Ectodermal cell (in vitro differentiated cells): ENCODE measurements around the gene KIRREL3.

Source experiments
- H3K27ac ChIP-seq: 2 replicates; pipeline ENCODE4 v1.7.0; 2013; ENCODE audit warnings: mild to moderate bottlenecking, low read depth, low read length; ENCODE audit not compliant: insufficient read depth, poor library complexity, severe bottlenecking
- H3K27me3 ChIP-seq: 2 replicates; pipeline ENCODE4 v1.7.0; 2013; ENCODE audit warnings: mild to moderate bottlenecking, low read length; ENCODE audit not compliant: insufficient read depth, control insufficient read depth, poor library complexity, severe bottlenecking
- H3K36me3 ChIP-seq: one replicate; pipeline ENCODE4 v1.7.0; 2013; ENCODE audit warnings: low read length; ENCODE audit not compliant: control insufficient read depth, insufficient read depth
- H3K4me1 ChIP-seq: one replicate; pipeline ENCODE4 v1.7.0; 2013; ENCODE audit warnings: low read length; ENCODE audit not compliant: control insufficient read depth, insufficient read depth
- H3K4me3 ChIP-seq: 2 replicates; pipeline ENCODE4 v1.7.0; 2013; ENCODE audit warnings: low read depth, low read length, control low read depth; ENCODE audit not compliant: insufficient read depth
- H3K9me3 ChIP-seq: 2 replicates; pipeline ENCODE4 v1.7.0; 2013; ENCODE audit warnings: mild to moderate bottlenecking, low read length, moderate library complexity; ENCODE audit not compliant: control insufficient read depth
- WGBS, 2 experiments: methylation state at CpG; one replicate each; pipeline ENCODE4 v1.1.7; 2013; ENCODE audit warnings: missing lambda C conversion rate in 2 of 2; 5-methylcytosine and 5-hydroxymethylcytosine counted together

The KIRREL3 gene

GRCh38 chr11:126421271-126421671 lies 579.3 kb downstream of the KIRREL3 start:
- H3K27me3 ChIP-seq = peaks cover 6% of the 10 kb centered on the region
- H3K36me3 ChIP-seq = no peaks in the 10 kb centered on the region
- no peak overlapping the region for H3K27ac ChIP-seq
- peaks cover 4% of the 10 kb centered on the region for H3K4me1 ChIP-seq
- WGBS, 2 experiments = 91% methylated on average over 13 of the region's 13 CpGs
- H3K4me3 ChIP-seq = no peak overlapping the region
- no peaks in the 10 kb centered on the region for H3K9me3 ChIP-seq

- H3K36me3 ChIP-seq = no peaks in the 10 kb centered on the region
- WGBS, 2 experiments = 89 to 95% methylated on average over 3 to 4 of the region's 6 CpGs
- no peak overlapping the region for H3K27ac ChIP-seq
- no peaks in the 10 kb centered on the region for H3K9me3 ChIP-seq
- H3K4me3 ChIP-seq = no peak overlapping the region
- peaks cover 4% of the 10 kb centered on the region for H3K4me1 ChIP-seq
- peaks cover 6% of the 10 kb centered on the region for H3K27me3 ChIP-seq
Measured at GRCh38 chr11:126420698-126421256, 579.8 kb downstream of the KIRREL3 start.

- no peaks in the 10 kb centered on the region for H3K9me3 ChIP-seq
- H3K4me1 ChIP-seq = peaks cover 4% of the 10 kb centered on the region
- 92 to 94% methylated on average over 11 of the region's 11 CpGs for WGBS, 2 experiments
- no peaks in the 10 kb centered on the region for H3K36me3 ChIP-seq
- H3K4me3 ChIP-seq = no peak overlapping the region
- H3K27me3 ChIP-seq = peaks cover 6% of the 10 kb centered on the region
- H3K27ac ChIP-seq = no peak overlapping the region
Measured at GRCh38 chr11:126419801-126420697, 580.5 kb downstream of the KIRREL3 start.

GRCh38 chr11:126418887-126419286 lies 581.7 kb downstream of the KIRREL3 start:
- no peaks in the 10 kb centered on the region for H3K4me1 ChIP-seq
- H3K4me3 ChIP-seq = no peak overlapping the region
- WGBS, 2 experiments = 43 to 71% methylated on average over 1 of the region's 1 CpG
- no peak overlapping the region for H3K27ac ChIP-seq
- no peaks in the 10 kb centered on the region for H3K36me3 ChIP-seq
- peaks cover 6% of the 10 kb centered on the region for H3K27me3 ChIP-seq
- H3K9me3 ChIP-seq = no peaks in the 10 kb centered on the region

- WGBS, 2 experiments = 93 to 96% methylated on average over 12 of the region's 12 CpGs
- peaks cover 5% of the 10 kb centered on the region for H3K36me3 ChIP-seq
- H3K4me3 ChIP-seq = no peak overlapping the region
- H3K27ac ChIP-seq = no peak overlapping the region
- no peaks in the 10 kb centered on the region for H3K9me3 ChIP-seq
- peaks cover 6% of the 10 kb centered on the region for H3K27me3 ChIP-seq
- H3K4me1 ChIP-seq = no peaks in the 10 kb centered on the region
Measured at GRCh38 chr11:126417091-126417862, 583.3 kb downstream of the KIRREL3 start.

- Histone ChIP-seq H3K4me1 (no peaks in the 10 kb centered on the region), H3K36me3 (peaks cover 5% of the 10 kb centered on the region), H3K4me3 (peak overlapping the region; percentile 32), H3K27me3 (peaks cover 6% of the 10 kb centered on the region), H3K9me3 (no peaks in the 10 kb centered on the region), H3K27ac (no peak overlapping the region)
- 25 to 27% methylated on average over 52 of the region's 52 CpGs for WGBS, 2 experiments
Measured at GRCh38 chr11:126416542-126417090, 584.0 kb downstream of the KIRREL3 start.

- Histone ChIP-seq H3K9me3 (no peaks in the 10 kb centered on the region), H3K27me3 (peaks cover 6% of the 10 kb centered on the region), H3K27ac (no peak overlapping the region), H3K4me3 (no peak overlapping the region), H3K4me1 (no peaks in the 10 kb centered on the region), H3K36me3 (peaks cover 5% of the 10 kb centered on the region)
- 92 to 93% methylated on average over 19 of the region's 19 CpGs for WGBS, 2 experiments
Measured at GRCh38 chr11:126415669-126416420, 584.7 kb downstream of the KIRREL3 start.

- Histone ChIP-seq H3K27me3 (peaks cover 6% of the 10 kb centered on the region), H3K27ac (no peak overlapping the region), H3K36me3 (peaks cover 5% of the 10 kb centered on the region), H3K4me3 (no peak overlapping the region), H3K4me1 (no peaks in the 10 kb centered on the region), H3K9me3 (no peaks in the 10 kb centered on the region)
- 86 to 90% methylated on average over 7 of the region's 7 CpGs for WGBS, 2 experiments
Measured at GRCh38 chr11:126415128-126415527, 585.4 kb downstream of the KIRREL3 start.

GRCh38 chr11:126414615-126415014 lies 586.0 kb downstream of the KIRREL3 start:
- H3K27ac ChIP-seq = no peak overlapping the region
- H3K27me3 ChIP-seq = peaks cover 6% of the 10 kb centered on the region
- H3K4me3 ChIP-seq = no peak overlapping the region
- WGBS, 2 experiments = 88 to 92% methylated on average over 4 to 5 of the region's 5 CpGs
- no peaks in the 10 kb centered on the region for H3K4me1 ChIP-seq
- no peaks in the 10 kb centered on the region for H3K9me3 ChIP-seq
- peaks cover 6% of the 10 kb centered on the region for H3K36me3 ChIP-seq
